Calu3 (cell line): ENCODE measurements around the gene CD320. TPM values are rescaled to one million over a fixed set of nuclear protein-coding genes. Genes with fewer than 3 reads are reported as not detected.

Source experiments
- BruUV-seq: library from RNA; stranded (reverse); fragments of 400-500 nt; replicated peaks from 2 replicates; lab custom pipeline; 2021; lab: Mats Ljungman, UMichigan
- CTCF ChIA-PET: fragments of 300-600 bp; sonication (Branson Sonifier 250); formaldehyde crosslinking; loops from one replicate; lab custom pipeline; 2022; ENCODE audit warnings: antibody characterized with exemption; lab: Charles Lee
- DNase-seq: peaks from one replicate; pipeline ENCODE4 v3.0.0; 2022
- H3K27ac Mint-ChIP-seq: one replicate; pipeline ENCODE4 v1.8.0; 2022; ENCODE audit warnings: mixed read lengths; ENCODE audit not compliant: unreplicated experiment
- H3K27me3 Mint-ChIP-seq: one replicate; pipeline ENCODE4 v1.8.0; 2022; ENCODE audit warnings: mixed read lengths; ENCODE audit not compliant: unreplicated experiment
- H3K36me3 Mint-ChIP-seq: one replicate; pipeline ENCODE4 v1.8.0; 2022; ENCODE audit warnings: mild to moderate bottlenecking, moderate library complexity, mixed read lengths; ENCODE audit not compliant: insufficient read depth, unreplicated experiment
- H3K4me1 Mint-ChIP-seq: one replicate; pipeline ENCODE4 v1.8.0; 2022; ENCODE audit warnings: mild to moderate bottlenecking, low read depth, mixed read lengths; ENCODE audit not compliant: unreplicated experiment
- H3K4me3 Mint-ChIP-seq: one replicate; pipeline ENCODE4 v1.8.0; 2022; ENCODE audit warnings: mild to moderate bottlenecking, low read depth, moderate library complexity, mixed read lengths; ENCODE audit not compliant: unreplicated experiment
- H3K9me3 Mint-ChIP-seq: one replicate; pipeline ENCODE4 v1.8.0; 2022; ENCODE audit warnings: low read depth, mixed read lengths; ENCODE audit not compliant: unreplicated experiment
- CTCF ChIP-seq: fragments of 200-600 bp; IDR thresholded peaks from one replicate; pipeline ENCODE4 v1.8.0; 2022; ENCODE audit warnings: antibody characterized with exemption; ENCODE audit not compliant: unreplicated experiment
- intact Hi-C: fragments of 100-400 bp; cut with micrococcal nuclease; formaldehyde crosslinking; loops from one replicate; pipeline ENCODE4 v1.10.0; 2022; ENCODE audit not compliant: unreplicated experiment
- total RNA-seq: library from RNA; stranded (reverse); gene quantifications from 2 replicates; pipeline ENCODE4 v1.2.3, GENCODE V29; 2022

The CD320 gene
- total RNA-seq, 1 experiment from 2014 or later, result 54.0 TPM

GRCh38 chr19:8254286-8255001 is 53.7 kb downstream of the CD320 start:
- DNase-seq, result no peak
- peaks cover under 1% of the 10 kb centered on the region for H3K27me3 Mint-ChIP-seq
- H3K4me3 Mint-ChIP-seq, result no peak overlapping the region
- H3K4me1 Mint-ChIP-seq, result no peaks in the 10 kb centered on the region
- CTCF ChIA-PET, result interaction anchor here (0.7 kb wide), 1 partner anchor 159 kb away, joined by 4 read pairs; the partner anchor contains the start of gene MARCHF2
- no peak overlapping the region for H3K27ac Mint-ChIP-seq
- no TSS peak for BruUV-seq
- H3K9me3 Mint-ChIP-seq, result no peaks in the 10 kb centered on the region
- intact Hi-C loops, result no loop called here
- H3K36me3 Mint-ChIP-seq, result peaks cover 4% of the 10 kb centered on the region
- TF ChIP-seq CTCF, result no peak

- BruUV-seq, result no TSS peak
- CTCF ChIA-PET, result interaction anchor here (0.6 to 0.7 kb wide), 2 partner anchors 44 to 69 kb away, joined by 4 to 6 read pairs; partner anchors contain the start of gene CERS4
- H3K9me3 Mint-ChIP-seq, result no peaks in the 10 kb centered on the region
Measured at GRCh38 chr19:8253678-8254077, 54.5 kb downstream of the CD320 start.

GRCh38 chr19:8252922-8253589 is 55.1 kb downstream of the CD320 start:
- Mint-ChIP-seq H3K4me3 (no peak overlapping the region), H3K4me1 (no peaks in the 10 kb centered on the region), H3K36me3 (peaks cover 4% of the 10 kb centered on the region), H3K27me3 (peaks cover 13% of the 10 kb centered on the region), H3K9me3 (peaks cover 4% of the 10 kb centered on the region), H3K27ac (no peak overlapping the region)
- CTCF ChIA-PET, result interaction anchor here (0.6 to 3.1 kb wide), 3 partner anchors 44 to 94 kb away, joined by 4 to 11 read pairs (median 6); partner anchors contain the start of gene CERS4
- TF ChIP-seq CTCF, result peak; percentile 83
- no TSS peak for BruUV-seq
- intact Hi-C loops, result loop anchor here (1.0 to 2.0 kb wide), 2 partner anchors 95 to 308 kb away; no protein-coding TSS in a partner anchor
- DNase-seq, result peak; percentile 82

More at GRCh38 chr19:8253678-8254077, 54.5 kb downstream of the CD320 start:
- H3K4me1 Mint-ChIP-seq, result no peaks in the 10 kb centered on the region
- H3K36me3 Mint-ChIP-seq, result peaks cover 4% of the 10 kb centered on the region
- H3K27ac Mint-ChIP-seq, result no peak overlapping the region
- H3K27me3 Mint-ChIP-seq, result peaks cover 8% of the 10 kb centered on the region
- intact Hi-C loops, result loop anchor here (1.0 to 2.0 kb wide), 2 partner anchors 95 to 309 kb away; no protein-coding TSS in a partner anchor
- no peak overlapping the region for H3K4me3 Mint-ChIP-seq
- TF ChIP-seq CTCF, result no peak
- no peak for DNase-seq

Other genes starting within 250 kb of the CD320 start
- 0.54 TPM in 1 of 2 replicates, not detected in the other for gene FBN3, start 158.8 kb downstream of the CD320 start, total RNA-seq
- 10.1 and 13.4 TPM in 2 replicates for gene CERS4, start 99.0 kb downstream of the CD320 start, total RNA-seq
- 38.2 and 44.5 TPM in 2 replicates for gene NDUFA7, start 13.0 kb upstream of the CD320 start, total RNA-seq
- 565 and 595 TPM in 2 replicates for gene RPS28, start 13.1 kb upstream of the CD320 start, total RNA-seq
- gene KANK3, start 34.9 kb upstream of the CD320 start, total RNA-seq, result 0.17 TPM in 1 of 2 replicates, not detected in the other
- 0.97 and 1.6 TPM in 2 replicates for gene ANGPTL4, start 55.8 kb upstream of the CD320 start, total RNA-seq
- 57.5 and 75.1 TPM in 2 replicates for gene RAB11B, start 82.0 kb upstream of the CD320 start, total RNA-seq
- 10.1 and 12.8 TPM in 2 replicates for gene MARCHF2, start 104.9 kb upstream of the CD320 start, total RNA-seq
- gene HNRNPM, start 136.6 kb upstream of the CD320 start, total RNA-seq, result 186 and 204 TPM in 2 replicates
- 0.47 TPM in 1 of 2 replicates, not detected in the other for gene PRAM1, start 194.3 kb upstream of the CD320 start, total RNA-seq
- 8.7 and 11.8 TPM in 2 replicates for gene ZNF414, start 205.8 kb upstream of the CD320 start, total RNA-seq